GM18520 (cell line): ENCODE data around the gene ITGB7.

Source experiments
- ATAC-seq: cut with Tn5 transposase; IDR thresholded peaks from one replicate; pipeline ENCODE4 v1.9.1; 2021; ENCODE audit not compliant: unreplicated experiment

ITGB7 gene, protein sequence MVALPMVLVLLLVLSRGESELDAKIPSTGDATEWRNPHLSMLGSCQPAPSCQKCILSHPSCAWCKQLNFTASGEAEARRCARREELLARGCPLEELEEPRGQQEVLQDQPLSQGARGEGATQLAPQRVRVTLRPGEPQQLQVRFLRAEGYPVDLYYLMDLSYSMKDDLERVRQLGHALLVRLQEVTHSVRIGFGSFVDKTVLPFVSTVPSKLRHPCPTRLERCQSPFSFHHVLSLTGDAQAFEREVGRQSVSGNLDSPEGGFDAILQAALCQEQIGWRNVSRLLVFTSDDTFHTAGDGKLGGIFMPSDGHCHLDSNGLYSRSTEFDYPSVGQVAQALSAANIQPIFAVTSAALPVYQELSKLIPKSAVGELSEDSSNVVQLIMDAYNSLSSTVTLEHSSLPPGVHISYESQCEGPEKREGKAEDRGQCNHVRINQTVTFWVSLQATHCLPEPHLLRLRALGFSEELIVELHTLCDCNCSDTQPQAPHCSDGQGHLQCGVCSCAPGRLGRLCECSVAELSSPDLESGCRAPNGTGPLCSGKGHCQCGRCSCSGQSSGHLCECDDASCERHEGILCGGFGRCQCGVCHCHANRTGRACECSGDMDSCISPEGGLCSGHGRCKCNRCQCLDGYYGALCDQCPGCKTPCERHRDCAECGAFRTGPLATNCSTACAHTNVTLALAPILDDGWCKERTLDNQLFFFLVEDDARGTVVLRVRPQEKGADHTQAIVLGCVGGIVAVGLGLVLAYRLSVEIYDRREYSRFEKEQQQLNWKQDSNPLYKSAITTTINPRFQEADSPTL

DNA sequence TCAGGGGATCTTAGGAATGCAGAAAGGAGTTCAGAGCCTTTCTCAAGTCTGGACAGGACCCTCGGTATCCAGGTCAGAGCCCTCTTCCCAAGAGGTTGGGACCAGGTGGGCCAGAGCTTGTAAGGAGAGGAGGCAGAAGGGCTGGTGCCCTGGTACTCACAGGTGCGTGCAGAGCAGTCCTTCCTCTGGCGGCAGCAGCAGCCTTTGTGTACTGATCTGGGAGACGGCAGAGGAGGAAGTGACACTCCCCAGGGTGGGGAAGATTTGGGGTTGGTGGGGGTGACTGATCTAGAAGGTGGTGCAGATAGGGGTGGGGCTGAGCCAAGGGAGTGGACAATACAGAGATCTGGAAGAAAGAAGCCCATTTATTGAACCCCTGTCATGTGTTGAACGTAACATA, at the start of gene ITGB7:
ITGB7 (minus strand) TSS at position 210 of the 400 bp plus-strand sequence. CDS start 6,808 bp downstream, outside the sequence.
- no peak for ATAC-seq

DNA sequence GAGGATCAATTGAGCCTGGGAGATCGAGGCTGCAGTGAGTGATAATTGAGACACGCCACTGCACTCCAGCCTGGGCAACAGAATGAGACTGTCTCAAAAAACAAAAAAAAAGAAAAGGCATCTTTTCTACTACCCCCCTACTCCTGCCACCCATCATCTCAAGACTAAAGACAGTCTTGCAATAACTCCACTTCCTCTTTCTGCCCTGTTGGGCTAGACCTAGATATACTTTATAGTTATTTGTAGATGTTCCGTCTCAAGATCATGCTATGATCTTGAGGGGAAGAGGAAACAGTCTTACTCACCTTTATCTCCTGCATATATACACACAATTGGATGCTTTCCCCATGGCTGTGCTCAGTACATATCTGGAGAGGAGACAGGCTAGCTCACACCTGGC, 48.9 kb upstream of the ITGB7 start:
- ATAC-seq, result no peak

DNA sequence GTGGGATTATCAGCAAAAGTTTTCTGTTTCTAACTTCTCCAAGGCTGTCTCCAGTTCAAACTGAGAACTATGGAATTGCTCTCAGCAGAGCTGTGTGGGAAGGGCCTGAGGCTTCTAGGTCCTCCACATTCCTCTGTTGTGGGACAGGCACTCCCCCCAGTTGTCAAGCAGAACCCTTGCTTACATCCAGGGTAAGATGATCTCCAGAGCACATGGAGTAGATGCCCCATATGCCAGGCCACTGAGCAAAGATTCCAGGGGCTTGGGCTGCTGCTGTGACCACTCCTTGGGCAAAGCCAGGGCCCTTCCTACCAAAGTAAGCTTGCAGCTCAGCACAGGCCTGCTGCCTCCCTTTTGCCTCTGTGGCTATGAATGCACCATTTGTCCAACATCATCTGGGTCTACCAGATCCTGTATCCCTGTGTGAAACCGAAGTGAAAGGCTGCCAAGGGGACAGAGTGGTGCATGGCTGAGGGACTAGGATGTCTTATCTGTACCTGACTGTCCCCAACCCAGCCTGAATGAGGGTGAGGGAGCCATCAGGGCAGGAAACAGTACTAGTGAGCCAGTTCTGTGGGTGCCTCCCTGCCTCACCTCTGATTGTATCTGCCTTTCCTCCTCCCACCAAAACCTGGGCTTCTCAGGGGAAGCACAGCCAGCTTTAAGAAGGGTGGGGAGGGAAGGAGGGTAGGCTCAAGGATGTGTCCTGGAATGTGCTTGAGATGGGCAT, 47.9 kb upstream of the ITGB7 start:
- ATAC-seq, result no peak

DNA sequence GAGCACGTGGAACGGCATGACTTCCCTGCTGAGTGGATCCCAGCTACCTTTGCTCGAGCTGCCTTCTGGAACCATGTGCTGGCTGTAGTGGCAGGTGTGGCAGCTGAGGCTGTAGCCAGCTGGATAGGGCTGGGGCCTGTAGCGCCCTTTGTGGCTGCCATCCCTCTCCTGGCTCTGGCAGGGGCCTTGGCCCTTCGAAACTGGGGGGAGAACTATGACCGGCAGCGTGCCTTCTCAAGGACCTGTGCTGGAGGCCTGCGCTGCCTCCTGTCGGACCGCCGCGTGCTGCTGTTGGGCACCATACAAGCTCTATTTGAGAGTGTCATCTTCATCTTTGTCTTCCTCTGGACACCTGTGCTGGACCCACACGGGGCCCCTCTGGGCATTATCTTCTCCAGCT, 46.2 kb upstream of the ITGB7 start:
- no peak for ATAC-seq

DNA sequence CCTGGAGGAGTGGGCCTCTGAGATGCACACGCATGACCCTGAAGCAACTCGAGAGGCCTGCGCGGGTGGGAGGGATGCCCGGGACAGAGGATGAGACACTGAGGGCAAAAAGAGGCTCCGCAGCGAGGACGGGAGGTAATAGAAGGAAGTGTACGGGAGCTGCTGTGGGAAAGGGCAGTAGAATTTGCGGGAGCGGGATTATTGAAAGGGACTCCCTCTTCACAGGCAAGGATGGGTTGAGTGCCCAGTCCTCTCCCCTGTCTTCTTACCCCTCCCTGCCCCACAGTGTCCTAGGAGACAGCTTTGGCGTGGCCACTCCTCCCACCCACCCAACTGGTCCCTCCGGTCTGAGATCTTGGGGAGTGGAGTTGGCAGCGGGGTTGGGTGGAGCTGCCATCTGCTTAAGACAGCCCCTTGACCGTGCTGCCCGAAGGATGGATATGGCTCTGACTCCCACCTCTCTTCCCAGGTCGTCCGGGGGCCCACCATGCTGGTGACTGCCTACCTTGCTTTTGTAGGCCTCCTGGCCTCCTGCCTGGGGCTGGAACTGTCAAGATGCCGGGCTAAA, 45.4 kb upstream of the ITGB7 start:
- no peak for ATAC-seq

DNA sequence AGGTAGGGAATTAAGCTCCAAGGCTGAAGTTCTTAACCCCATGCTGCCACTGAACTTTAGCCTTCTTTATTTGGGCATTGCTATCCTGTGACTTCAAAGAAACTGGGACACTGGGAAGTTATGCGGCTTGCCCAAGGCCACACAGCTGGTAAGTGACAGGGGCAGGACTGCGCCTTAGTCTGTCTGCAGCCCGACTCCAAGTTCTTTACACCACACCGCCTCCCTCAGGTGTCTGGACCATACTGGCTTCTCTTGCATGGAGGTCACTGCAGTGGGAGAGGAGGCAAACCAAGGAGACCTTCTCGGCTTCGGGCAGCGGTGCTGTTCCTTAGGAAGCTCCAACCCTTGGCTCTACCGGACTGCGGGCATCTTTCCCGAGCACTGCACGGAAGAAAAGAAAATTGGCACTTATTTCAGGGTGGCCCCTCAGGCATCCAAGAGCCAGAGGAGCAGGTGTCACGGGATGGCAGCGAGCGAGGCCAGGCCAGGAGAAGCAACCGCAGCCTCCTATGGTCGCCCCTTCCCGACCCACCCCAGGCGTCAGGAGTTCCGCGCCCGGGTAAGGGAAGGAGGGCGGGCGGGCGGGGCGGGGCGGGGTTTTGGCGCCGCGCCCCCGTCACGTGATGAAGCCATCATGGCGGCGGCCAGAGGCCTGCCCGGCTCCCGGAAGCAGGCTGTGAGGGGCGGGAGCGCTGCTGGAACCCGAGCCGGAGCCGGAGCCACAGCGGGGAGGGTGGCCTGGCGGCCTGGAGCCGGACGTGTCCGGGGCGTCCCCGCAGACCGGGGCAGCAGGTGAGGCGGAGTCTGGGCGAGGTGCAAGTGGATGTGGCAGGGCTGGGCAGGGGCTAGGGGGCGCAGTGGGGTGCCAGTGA, 44.7 kb upstream of the ITGB7 start:
- peak; percentile 76 for ATAC-seq

DNA sequence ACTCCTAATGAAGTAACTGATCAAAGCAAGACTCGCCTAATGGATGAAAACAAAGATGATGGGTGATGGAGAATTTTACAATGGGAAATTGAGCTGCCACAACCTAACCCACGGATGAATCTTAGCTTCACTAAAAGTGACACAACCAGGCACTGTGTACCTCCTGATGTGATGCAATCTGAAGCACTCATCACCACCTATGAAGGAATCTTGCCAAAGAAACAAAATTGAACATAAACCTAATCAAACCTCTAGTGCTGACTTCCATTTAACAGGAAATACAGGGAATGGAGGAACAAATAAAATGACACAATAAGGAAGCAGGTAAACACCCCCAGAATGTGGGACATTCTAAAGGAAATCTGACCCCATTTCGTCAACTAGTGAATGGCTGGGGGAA, 38.2 kb upstream of the ITGB7 start:
- ATAC-seq, result no peak

DNA sequence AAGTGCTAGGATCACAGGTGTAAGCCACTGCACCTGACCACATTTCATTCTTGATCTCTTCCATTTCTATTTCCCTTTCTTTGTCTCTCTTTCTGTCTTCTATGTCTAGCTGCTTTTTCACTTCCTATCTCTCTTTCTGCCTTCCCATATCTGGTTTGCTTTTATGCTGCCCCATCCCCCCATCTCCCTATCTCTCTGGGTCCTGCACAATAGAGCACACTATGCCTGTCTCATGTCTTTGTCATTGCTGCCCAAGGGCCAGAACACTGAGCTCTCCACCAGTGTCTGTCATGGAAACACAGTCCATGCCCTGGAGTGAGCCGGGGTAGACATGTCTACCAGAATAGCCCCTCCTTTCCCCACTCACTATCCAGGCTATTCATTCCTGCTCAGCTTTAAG, 37.3 kb upstream of the ITGB7 start:
- no peak for ATAC-seq

DNA sequence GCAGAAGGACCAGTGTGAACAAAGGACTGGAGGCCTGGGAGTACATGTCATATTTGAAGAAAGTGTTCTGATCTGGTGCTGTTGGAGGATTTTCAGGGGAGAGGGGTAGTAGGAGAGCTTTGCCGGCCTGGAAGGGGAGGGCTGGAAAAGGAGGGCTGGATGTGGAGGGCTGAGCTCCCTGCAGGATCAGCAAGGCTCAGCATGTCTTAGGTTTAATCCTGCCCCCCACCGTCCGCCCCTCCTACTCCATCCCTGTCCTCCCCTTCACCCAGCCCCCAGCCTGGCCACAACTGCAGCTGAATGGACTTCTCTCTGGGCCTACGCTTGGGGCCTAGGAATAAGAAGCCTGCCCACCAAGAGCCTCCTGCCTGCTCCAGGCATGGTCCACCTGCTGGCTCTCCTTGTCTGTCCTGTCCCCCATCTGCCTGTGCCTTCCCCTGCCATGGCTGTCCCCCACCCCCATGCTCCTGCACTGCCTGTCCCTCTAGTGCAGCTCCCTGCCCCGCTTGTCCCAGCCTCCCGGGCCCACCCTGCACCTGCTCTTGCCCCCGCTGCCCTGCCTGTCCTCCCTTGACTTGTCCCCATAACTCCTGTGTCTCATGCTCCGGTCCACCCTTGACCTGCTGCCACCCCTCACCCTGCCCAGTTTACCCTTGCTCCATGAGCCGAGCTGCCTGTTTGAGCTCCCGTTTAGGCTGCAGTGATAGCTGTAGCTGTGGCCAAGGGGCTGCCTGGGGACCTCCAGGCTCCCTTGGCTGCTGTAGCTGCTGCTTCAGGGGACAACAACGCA, 34.8 kb upstream of the ITGB7 start:
- no peak for ATAC-seq

DNA sequence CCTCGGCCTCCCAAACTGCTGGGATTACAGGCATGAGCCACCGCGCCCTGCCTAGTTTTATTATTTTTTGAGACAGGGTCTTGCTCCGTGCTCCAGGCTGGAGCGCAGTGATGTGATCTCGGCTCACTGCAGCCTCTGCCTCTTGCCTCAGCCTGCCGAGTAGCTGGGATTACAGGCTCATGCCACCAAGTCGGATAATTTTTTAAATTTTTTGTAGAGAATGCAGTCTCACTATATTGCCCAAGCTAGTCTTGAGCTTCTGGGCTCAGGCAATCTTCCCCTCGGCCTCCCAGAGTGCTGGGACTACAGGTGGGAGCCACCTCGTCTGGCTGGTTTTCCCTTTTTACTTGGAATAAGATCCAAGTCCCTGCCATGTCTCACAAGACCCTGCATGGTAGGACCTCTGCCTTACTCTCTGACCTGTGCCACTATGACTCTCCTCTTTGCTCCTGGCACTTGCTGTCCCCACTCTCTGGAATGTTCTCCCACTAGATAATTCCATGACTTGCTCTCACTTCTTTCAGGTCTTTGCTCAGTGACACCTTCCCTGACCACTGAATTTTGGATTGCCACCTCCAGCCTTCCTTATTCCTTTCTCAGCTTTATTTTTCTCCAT, 32.7 kb upstream of the ITGB7 start:
- no peak for ATAC-seq

DNA sequence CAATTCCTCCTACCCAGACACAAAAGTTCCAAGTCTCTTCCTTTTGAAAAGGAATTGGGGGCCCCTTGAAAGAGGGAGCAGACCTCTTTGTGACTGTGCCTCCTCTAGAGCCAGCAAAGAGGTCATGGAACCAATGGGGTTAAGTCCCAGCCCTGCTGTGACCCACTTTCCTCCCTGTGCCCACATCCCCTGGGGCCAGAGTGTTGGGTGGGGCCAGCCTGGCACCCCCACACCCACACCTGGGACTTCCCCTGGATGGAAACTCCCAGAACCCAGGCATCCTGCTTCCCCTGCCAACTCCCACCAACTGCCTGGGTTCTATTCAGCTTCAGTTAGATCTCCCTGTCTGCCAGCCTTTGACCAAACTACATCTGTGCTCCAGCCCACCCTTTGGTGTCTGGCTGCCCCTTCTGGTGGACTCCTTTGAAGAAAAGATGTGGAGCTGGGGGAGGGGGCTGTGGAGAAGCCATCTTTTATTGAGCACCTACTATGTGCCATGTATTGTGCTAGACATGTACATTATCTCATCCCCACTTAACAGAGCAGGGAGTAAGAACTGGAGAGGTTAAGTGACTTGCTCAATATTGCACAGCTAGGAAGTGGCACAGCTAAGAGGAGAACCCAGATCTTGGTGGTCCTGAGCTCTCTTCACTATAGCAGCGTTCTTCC, 29.5 kb upstream of the ITGB7 start:
- ATAC-seq, result no peak

DNA sequence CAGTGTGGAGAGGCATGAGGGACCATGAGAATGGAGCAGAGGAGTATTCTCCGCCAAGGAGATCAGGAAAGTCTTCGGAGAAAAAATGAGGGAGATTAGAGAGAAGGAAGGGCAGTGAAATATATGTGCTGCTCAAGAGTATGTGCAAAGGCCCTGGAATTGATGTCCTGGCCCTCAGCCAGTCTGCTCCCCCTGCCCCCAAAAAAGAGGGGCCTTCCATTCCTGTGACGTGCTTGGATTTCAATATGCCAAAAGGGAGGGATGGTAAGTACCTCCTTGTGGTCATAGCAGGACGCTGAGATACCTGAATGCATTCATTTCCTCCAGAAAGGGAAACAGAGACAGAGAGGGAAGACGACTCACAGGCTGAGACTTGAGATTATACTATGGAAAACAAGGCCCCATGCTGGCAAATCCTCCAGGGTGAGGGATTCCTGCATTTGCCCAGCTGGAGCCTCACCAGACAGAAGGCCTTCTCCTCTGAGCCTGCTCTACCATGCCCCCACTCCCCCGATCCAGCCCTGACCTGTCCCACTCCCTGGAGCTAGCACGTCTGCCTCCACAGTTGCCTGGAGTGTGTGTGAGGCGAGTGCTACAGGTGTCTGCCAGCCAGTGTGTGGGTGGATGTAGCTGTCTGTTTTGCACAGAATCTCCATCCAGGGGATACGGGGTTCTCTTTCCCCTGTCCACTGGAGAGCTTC, 28.8 kb upstream of the ITGB7 start:
- no peak for ATAC-seq

DNA sequence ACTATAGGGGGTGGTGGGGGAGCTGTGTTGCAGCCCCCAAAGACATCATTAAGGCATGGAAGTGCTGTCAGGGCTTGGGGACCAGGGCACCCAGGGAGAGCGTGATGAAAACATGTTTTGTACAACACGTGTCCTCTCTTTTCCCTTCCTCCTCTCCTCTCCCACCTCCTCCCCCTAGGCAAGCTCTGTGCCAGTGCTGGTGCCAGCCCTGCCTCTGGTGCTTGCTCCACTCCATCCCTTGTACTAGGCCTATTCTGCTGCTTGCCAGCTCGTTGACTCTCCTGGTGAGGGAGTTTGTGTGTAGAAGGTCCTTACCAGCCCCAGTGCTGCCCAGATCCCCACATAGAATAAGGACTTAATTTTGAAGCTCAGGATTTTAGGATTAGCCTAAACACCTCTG, 28.1 kb upstream of the ITGB7 start:
- ATAC-seq, result no peak

DNA sequence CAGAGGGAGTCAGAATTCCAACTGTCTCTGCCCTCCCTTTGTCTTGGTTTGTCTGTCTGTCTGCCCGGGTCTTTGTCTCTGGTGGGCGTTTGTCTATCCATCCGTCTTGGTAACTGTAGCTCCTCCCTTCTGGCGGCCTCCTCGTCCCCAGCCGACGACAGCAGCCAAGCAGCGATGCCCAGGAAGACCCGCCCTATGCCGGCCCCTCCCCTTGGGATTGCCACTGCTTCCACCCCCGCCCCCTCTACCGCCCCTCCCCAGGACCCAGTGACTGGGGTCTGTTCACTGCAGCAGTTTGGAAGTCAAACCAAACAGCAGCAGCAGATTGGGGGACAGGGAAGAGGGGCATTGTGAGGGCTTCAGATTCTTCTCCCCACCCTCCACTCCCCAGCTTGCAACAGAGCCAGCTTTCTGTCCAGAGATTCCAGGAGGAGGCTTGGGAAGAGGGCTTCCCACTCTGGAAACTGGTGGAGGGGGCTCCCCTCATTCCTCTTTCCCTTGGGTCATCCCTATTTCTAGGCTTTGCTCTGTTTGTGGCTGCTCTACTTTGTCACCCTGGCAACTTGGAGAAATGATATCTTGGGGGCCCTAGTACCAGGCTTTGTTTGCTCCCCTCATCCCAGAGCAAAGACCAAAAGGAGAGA, 27.3 kb upstream of the ITGB7 start:
- no peak for ATAC-seq

DNA sequence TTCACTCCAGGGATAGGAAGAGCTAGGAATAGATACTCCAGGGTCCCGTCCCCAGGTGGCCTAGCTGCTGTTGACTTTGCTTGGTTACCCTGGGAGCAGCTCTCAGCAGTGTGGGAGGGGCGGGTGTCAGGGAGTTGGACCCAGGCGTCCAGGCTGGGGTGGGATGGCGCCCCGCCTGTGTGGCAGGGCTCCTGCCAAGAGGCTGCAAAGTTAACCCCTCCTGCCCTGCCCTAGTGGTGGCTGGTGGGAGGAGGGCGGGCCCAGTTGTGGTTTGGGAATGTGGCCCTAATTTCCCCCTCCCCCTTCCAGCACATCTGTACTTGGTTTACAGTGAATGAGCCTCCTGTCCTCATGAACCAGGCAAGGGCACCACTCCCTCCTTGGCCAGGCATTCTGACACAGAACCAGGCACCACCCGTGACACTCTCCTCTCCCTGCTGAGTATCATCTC, 26.6 kb upstream of the ITGB7 start:
- ATAC-seq, result no peak

DNA sequence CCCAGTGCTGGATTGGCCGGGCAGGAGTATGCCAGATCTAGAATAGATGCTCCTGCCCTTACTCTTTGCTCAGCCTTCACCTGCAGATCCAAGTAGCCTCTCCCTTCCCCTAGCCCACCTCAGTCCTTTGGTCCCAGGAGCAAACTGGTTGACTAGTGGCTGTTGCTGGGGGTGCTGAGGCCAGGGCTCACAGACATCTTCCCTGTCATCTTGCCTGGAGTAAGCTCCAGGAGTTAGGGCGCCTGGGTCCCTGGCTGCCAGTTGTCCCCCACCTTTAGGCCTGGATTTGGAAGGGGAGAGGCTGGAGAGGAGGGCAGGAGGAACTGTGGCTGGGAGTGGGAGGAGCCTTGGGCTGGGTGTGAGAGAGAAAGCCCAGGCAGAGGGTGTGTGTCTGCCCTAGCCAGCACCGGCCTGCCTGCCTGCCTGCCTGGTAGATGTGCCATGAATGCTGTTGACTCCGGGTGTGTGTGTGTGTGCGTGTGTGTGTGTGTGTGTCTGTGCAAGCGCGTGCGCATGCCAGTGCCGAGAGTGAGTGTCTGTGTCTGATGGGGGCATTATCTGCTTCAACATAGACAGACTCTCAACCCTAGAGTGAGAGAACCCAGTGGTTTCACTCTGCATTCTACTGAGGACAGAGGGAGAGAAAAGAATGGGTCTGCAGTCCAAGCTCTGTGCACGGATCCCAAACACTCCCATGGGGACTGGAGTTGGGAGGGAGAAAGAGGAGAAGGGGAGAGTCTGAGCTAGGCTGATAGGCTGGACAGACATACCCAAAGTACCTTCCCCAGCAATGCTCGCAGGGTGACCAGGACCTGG, 25.8 kb upstream of the ITGB7 start:
- no peak for ATAC-seq
